ENCODE results near the gene ZNF3. TPM values are rescaled to one million over a fixed set of nuclear protein-coding genes. Genes with fewer than 3 reads are reported as not detected.

Gene ZNF3
- total RNA-seq, 4 donors from 2014 or later, result 16.4 to 25.9 (median 20.8) TPM

- intact Hi-C loops (cut with DNase I; ENCODE audit: low total_unique reads), result loop anchor here (10.0 kb wide), 1 partner anchor 57 kb away; no protein-coding TSS in a partner anchor
Measured at GRCh38 chr7:100051611-100052010, 29.9 kb downstream of the ZNF3 start.

GRCh38 chr7:100049441-100050291 is 31.9 kb downstream of the ZNF3 start, which contains the start of gene ZSCAN21:
Gene ZSCAN21 (plus strand): TSS chr7:100049774. CDS start chr7:100057007, 7,233 bp downstream.
- intact Hi-C loops (cut with DNase I; ENCODE audit: low total_unique reads), result loop anchor here (10.0 kb wide), 1 partner anchor 55 kb away; no protein-coding TSS in a partner anchor
- no peak for TF ChIP-seq POLR2A (IDR thresholded peaks at IDR 0.05)
- peak within 1 kb of the TSS; percentile 66 for H3K4me3 ChIP-seq (ENCODE audit: low read depth, poor library complexity, severe bottlenecking)
- peak; percentile 70 to 96 for DNase-seq (ENCODE audit: low spot score in 2 of 2)
- WGBS, 2 donors, result 0% methylated on average over 34 to 46 of the region's 47 CpGs

More at GRCh38 chr7:100051611-100052010, 29.9 kb downstream of the ZNF3 start:
- no peak for DNase-seq (ENCODE audit: low spot score in 2 of 2)
- no peak overlapping the region for H3K4me3 ChIP-seq (ENCODE audit: low read depth, poor library complexity, severe bottlenecking)
- WGBS, 2 donors, result 89 to 95% methylated on average over 3 of the region's 3 CpGs
- no peak for TF ChIP-seq POLR2A (IDR thresholded peaks at IDR 0.05)
- TF ChIP-seq, protein P1, sequence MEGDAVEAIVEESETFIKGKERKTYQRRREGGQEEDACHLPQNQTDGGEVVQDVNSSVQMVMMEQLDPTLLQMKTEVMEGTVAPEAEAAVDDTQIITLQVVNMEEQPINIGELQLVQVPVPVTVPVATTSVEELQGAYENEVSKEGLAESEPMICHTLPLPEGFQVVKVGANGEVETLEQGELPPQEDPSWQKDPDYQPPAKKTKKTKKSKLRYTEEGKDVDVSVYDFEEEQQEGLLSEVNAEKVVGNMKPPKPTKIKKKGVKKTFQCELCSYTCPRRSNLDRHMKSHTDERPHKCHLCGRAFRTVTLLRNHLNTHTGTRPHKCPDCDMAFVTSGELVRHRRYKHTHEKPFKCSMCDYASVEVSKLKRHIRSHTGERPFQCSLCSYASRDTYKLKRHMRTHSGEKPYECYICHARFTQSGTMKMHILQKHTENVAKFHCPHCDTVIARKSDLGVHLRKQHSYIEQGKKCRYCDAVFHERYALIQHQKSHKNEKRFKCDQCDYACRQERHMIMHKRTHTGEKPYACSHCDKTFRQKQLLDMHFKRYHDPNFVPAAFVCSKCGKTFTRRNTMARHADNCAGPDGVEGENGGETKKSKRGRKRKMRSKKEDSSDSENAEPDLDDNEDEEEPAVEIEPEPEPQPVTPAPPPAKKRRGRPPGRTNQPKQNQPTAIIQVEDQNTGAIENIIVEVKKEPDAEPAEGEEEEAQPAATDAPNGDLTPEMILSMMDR (IDR thresholded peaks at IDR 0.05), result no peak

- no peak for TF ChIP-seq POLR2A (IDR thresholded peaks at IDR 0.05)
- TF ChIP-seq, protein P1 (IDR thresholded peaks at IDR 0.05), result no peak
- intact Hi-C loops (cut with DNase I; ENCODE audit: low total_unique reads), result no loop called here
- 71 to 76% methylated on average over 4 of the region's 4 CpGs for WGBS, 2 donors
- H3K4me3 ChIP-seq (ENCODE audit: low read depth, poor library complexity, severe bottlenecking), result no peak overlapping the region
- DNase-seq (ENCODE audit: low spot score in 2 of 2), result no peak
Measured at GRCh38 chr7:100048680-100049079, 32.8 kb downstream of the ZNF3 start.

- H3K4me3 ChIP-seq (ENCODE audit: low read depth, poor library complexity, severe bottlenecking), result no peak overlapping the region
- no peak for DNase-seq (ENCODE audit: low spot score in 2 of 2)
- TF ChIP-seq POLR2A (IDR thresholded peaks at IDR 0.05), result no peak
- TF ChIP-seq, protein P1 (IDR thresholded peaks at IDR 0.05), result no peak
- WGBS, 2 donors, result 35 to 40% methylated on average over 6 of the region's 6 CpGs
- intact Hi-C loops (cut with DNase I; ENCODE audit: low total_unique reads), result no loop called here
Measured at GRCh38 chr7:100044718-100045117, 36.8 kb downstream of the ZNF3 start.

GRCh38 chr7:100040575-100040974 is 40.9 kb downstream of the ZNF3 start:
- WGBS, 2 donors, result 72 to 73% methylated on average over 7 of the region's 7 CpGs
- TF ChIP-seq, protein P1 (IDR thresholded peaks at IDR 0.05), result no peak
- TF ChIP-seq POLR2A (IDR thresholded peaks at IDR 0.05), result no peak
- H3K4me3 ChIP-seq (ENCODE audit: low read depth, poor library complexity, severe bottlenecking), result no peak overlapping the region
- intact Hi-C loops (cut with DNase I; ENCODE audit: low total_unique reads), result no loop called here
- DNase-seq (ENCODE audit: low spot score in 2 of 2), result no peak

- DNase-seq (ENCODE audit: low spot score in 2 of 2), result no peak
- intact Hi-C loops (cut with DNase I; ENCODE audit: low total_unique reads), result no loop called here
- no peak overlapping the region for H3K4me3 ChIP-seq (ENCODE audit: low read depth, poor library complexity, severe bottlenecking)
- WGBS, 2 donors, result 92 to 95% methylated on average over 7 of the region's 7 CpGs
- TF ChIP-seq POLR2A (IDR thresholded peaks at IDR 0.05), result no peak
- TF ChIP-seq, protein P1 (IDR thresholded peaks at IDR 0.05), result no peak
Measured at GRCh38 chr7:100038326-100038725, 43.2 kb downstream of the ZNF3 start.
